Activated CD4-positive, alpha-beta T cell treated with anti-CD3 and anti-CD28 coated beads, Interleukin-2, amount 50 U/mL, for 48 hours (primary cell): Measurements from ENCODE around the gene MMD.
"Not testable (repeated sequence)": the region's sequence is repeated elsewhere in the genome, so short reads cannot be mapped to it uniquely, and the experiment has no call there.

Experiments
- DNase-seq, 2 experiments: peaks; one replicate each; pipeline ENCODE4 v3.0.0-alpha.2; 2020

Gene MMD

DNA sequence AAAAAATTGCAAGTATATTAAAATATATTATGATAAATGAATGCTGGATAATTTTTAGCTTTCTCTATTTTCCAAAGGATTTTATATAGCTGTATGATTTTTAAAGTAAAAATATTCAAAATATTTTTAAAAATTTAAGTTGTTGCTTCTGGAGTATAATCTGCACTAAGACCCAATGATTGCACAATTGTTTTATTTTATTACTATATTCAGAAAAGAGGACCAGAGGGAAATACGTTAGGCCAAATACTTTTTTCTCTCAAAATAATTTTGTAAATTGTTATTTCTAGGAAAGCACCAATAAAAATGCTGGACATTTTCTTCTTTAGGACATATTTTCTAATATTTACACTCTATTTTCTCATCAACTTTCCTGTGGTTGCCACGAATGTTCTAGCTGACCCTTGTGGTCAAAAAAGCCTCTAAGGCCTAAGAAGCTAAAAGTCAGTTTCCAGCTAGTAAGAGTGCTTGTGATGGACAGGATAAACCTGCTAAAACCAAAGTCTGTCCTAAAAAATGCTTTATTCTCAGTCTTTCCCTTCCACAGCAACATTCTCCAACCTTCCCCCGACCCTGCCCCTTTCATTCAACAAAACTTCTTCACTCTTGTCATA, 31.2 kb downstream of the MMD start:
- no peak for DNase-seq

DNA sequence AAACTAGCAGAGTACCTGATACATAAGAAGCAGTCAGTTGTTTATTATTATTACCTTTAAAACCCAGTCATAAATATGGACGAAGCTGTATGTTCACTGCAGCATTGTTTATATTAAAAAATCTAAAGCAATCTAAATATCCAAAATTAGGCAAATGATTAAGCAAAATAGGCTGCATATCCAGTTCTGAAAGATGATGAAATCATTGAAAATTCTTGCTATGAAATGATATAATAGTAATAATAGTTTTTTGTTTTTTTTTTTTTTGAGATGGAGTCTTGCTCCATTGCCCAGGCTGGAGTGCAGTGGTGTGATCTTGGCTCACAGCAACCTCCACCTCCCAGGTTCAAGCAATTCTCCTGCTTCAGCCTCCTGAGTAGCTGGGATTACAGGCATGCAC, 31.9 kb downstream of the MMD start:
- not testable (repeated sequence) for DNase-seq

DNA sequence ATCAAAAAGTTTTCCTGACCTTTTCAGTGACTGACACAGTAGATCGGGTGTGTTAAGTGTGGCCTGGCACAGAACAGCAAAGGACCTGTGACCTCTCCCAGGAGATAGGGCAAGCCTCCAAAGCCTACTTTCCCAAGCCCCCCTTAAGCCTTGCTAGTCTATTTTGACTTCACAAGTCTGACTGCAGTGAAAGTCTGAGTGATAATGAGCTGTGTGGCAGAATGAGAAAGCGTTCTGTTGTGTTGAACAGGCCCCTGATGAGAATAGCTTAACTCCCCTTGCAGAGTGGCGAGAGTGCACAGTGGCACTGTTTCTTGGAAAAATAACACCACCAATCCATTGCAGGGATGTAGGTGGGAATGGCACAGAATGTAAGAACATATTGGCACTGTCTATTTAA, 32.8 kb downstream of the MMD start:
- no peak for DNase-seq

DNA sequence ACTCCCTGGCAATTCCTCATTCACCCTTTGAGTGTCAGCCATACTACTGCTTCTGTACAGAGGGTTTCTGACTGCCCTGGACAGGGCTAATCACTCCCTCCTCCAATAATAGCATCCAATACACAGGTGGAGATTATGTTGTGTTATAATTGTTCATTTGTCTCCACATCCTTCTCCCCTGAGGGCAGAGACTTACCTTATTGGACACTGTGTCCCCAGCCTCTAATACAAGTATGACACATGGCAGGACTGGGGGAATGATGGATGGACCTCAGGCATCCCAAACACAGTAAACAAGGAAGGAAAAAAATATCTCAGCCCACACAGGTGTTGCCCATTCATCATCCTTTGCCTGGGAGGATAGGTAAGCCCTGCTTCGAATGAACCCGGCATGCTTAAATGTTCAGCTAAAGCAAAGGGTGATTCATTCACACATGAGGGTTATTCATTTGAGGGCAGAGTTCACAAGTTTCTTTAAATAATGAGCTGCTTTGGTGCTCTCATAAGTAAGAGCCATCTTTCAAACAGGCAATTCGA, 34.8 kb downstream of the MMD start:
- DNase-seq = no peak

DNA sequence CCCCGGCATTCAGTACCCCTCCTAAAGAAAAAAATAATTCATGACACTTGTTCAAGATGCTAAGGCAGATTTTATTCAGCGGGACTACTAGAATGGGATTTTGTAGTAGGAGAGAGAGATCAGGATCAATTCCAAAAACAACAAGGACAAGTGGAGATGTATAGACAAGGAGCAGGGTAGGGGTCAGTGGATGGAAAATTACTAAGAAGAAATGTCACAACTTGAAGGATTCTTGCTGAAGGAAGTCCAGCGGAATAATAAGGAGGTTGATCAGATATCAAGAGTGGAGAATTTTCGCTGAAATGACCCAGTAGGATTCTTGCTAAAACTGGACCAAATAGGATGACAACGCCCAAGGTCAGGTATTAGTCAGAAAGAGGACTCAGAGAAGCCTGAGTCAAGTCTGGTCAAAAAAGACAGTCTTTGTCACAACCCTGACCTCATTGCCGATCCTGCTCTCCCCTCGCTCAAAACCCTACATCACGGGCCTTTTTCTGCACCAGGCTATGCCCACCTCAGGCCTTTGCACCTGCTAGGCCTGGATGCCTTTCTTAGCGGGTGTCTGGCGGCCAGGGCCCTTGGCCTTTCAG, 36.9 kb downstream of the MMD start:
- DNase-seq = no peak

DNA sequence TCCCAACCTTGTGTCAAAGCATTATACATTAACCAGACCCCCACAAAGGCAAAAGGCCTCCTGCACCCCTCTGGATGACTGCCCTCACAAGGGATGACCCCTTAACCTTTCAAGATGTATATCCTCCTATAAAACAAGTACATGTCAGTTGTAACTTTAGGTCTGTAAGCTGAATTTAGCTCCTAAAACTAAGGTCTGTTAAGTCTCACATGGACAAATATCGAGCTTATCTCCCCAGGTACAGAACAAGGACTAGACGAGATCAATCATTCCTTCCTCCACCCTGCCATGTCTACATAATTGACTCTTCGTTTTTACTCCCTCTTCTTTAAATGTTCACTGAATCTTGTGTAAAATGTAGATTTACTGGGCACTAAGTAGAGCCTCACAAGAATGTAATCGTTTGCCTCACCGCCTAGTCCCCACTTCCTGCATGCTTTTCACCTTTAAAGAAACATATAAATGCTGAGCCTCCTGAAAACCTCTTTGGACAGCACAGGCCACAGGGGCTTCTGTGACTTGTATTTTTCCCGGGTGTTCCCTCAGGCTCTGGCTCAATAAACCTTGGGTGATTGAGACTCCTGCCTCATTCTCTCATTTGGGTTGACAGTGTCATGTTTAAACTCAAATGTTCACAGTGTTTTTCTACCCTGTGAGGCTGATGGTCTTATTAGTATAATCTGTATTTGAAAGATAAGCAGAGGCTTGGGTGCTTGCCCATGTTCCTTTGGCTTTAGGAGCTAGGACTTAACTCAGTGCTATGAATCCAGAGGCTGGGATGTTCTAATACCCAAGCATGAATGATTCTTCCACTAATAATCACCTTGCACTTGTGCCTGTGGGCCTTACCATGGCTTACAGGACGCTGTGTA, 37.6 kb downstream of the MMD start:
- no peak for DNase-seq

DNA sequence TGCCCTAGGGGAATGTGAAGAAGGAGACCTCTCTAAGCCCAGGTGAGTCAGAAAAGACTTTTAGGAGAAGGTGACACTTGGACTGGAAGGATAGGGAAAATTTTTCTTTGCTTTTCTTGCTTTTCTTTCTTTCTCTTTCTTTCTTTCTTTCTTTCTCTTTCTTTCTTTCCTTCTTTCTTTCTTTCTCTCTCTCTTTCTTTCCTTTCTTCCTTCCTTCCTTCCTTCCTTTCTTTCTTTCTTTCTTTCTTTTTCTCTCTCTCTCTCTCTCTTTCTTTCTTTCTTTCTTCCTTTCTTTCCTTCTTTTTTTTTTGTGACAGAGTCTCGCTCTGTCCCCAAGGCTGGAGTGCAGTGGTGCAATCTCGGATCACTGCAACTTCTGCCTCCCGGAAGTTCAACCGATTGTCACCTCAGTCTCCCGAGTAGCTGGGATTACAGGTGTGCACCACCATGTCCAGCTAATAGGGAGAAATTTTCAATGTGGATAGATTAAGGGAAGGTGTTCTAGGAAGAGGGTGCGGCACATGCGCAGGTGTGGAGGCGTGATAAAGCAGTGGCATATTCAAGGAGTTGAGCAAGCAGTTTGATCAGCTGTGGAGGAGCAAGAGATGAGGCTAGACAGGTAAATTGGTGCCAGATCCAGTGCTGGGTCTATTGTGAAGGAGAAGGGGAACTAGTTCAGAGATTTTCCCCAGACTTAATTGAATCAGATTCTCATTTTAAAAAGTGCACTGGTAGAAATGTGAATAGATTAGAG, 40.4 kb downstream of the MMD start:
- no peak for DNase-seq

DNA sequence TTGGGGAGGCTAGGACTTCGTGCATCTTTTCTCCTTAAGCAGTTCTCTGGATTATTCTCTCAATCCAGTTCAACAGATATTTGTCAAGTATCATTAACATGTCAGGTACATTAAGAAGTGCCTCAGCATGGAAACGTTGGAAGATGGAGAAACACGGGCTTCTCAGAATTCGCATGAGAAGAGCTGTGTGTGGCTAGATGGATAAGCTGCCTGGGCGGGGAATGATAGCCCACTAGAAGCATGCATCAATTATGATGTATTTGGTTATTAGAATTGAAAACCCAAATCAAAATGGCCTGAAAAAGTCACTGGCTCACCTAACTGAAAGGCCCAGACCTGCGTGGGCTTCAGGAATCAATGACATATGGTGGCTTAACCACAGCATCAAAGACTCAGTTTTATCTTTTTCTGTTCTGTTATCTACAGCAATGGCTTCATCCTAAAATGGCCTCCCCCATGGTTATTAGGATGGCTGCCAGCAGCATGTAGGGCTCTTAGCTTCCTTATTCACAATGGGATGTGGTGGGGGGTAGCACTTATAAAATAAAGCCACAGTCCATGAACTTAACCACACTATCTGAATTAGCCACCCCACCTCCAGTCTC, 43.9 kb downstream of the MMD start:
- no peak for DNase-seq

DNA sequence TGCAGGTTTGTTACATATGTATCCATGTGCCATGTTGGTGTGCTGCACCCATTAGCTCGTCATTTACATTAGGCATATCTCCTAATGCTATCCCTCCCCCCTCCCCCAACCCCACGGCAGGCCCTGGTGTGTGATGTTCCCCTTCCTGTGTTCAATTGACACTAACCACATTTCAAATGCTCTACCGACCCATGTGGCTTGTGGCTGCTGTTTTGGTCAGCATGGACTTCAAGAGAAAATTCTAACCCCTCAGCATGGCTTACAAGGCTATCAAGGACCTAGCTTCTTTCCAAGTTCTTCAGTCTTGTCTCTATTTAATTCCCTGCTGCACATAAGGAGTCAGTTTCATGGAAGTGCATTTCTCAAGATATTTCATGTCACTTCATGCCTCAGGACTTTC, 52.9 kb downstream of the MMD start:
- no peak for DNase-seq

DNA sequence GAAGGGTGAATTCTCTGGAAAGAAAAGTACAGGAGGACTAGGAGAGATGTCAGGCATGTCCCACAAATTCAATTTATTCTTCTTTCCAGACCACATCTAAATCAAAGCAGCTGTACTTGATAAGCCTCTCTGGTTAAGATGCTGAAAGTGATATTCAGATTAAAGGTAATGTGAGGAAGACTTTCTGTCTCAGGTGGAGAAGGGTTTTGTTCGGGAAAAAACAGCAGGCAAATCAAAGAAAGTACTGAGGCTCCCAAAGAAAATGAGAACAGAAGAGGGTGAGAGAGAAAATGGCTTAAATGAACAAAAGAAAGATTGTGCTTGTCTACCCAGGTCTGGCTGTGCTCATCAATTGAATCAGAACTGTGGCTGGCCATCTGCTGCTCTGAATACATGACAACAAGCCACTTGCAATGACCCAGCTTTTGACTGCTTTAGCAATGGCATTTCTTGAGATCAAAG, 55.6 kb downstream of the MMD start:
- DNase-seq = no peak

DNA sequence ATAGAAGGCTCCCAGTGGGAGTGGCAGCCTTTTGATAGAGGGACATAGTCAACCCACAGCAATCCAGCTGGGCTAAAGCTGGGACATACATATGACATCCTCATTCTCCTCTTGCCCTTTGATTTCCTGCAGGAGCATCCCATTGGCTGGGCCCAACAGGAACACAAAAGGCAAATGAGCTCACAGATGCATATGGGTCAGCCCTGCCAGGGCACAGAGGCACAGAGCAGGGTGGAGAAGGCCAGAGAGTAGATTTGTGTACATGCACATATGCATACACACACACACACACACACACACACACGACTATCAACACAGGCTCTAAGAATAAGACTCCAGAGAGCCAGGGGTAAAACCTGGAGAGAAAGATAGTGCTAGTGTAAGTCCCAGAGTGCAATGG, 58.6 kb downstream of the MMD start:
- no peak for DNase-seq

DNA sequence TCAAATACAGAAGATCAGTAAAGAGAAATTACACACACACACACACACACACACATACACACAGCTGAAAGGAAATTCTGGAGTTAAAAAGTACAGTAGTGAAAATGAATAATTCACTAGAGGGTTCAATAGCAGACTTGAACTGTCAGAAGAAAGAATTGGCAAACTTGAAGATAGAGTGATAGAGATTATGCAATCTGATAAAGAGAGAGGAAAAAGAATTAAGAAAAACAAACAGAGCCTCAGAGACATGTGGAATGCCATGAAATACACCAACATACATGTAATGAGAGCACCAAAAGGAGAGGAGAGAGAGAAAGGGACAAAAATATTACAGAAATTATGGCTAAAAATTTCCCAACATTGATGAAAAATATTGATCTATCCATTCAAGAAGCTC, 60.7 kb downstream of the MMD start:
- no peak for DNase-seq

DNA sequence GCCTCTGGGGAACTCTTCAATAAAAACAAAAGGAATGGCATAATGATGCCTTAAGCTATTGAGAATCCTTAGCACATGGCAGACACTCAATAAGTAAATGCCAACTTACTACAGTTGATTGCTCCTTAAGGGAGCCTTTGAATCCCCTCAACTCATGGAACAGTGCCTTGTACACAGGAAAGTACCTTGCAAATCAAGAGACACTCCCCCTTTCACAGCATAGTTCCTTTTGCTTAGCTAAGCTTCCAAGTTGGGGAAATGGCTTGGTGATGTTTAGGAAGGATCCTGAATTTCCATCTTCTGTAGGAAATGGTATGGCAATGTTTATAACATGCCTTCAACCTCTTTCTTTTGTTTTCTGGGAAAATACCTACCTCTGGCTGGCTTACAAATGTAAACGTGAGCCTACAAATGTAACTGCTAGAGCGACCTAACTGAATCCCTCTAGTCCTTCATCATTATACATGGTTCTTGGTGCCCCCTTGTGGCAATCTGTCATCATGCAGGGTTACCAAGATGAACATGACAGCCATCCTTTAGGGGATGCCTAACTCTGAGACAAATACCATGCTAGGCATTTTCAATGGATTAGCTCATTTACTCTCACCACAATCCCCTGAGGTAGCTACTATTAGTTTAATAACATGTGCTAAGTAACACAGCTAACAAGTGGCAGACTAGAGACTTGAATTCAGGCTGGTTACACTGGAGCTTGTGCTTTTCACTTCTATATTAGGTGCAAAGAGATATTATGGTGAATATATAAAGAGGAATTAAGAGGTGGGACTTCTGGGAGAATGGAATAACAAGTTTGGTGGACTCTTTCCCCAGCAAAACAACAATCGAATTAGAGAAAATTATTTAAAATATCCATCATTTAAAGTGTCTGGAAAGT, 65.0 kb downstream of the MMD start:
- DNase-seq = peak; percentile 77 to 83

DNA sequence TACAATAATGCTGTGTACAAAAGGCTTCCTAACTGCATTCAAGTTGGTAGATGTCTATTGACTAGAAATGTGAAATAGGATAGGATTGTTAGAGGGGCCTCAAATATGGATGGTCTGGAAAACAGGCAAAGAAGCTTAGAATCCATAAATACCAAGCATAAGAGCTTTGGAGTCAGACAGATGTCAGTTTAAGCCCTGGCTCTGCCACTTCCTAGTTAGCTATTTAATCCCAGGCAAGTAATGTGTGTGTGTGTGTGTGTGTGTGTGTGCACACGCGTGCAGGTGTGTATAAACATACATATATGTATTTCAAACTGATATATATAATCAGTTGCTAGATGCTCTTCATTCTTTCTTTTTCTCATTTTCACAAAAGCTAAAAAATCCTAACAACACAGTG, 66.7 kb downstream of the MMD start:
- no peak for DNase-seq

DNA sequence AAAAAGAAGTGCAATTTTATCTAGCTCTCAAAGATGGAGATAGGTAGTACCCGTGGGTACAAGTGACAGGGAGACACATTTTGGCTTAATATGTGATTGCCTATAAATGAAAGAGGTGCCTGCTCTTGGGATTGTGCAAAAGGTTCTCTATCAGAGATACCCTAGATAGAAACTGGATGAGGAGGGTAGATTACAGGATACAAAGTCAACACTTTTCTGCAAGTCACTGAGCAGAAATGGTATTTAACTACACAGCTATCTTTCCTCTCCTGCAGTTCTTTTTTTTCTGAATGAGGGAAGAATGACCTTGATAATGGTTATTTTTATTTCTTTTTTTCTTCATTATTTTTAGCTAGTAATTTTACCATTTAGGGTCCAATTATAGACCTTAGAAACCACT, 67.6 kb downstream of the MMD start:
- DNase-seq = no peak

DNA sequence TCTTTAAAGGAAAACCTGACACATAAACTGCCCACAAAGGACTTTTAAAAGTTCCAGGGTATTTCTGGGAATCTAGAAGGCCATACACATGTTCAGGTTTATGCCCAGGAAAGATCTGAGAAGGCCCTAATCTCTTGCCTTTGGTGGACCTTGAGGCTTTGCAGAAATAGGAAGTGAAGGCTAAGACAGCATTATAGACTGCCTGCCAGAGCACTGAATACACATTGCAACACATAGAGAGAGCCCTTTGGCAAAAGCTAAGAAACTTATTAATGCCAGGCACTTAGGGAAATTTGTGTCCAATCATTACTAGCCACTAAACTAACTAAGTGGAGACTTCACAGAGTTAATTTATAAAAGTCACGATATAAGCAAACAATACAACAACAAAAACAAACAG, 70.4 kb downstream of the MMD start:
- DNase-seq = no peak

DNA sequence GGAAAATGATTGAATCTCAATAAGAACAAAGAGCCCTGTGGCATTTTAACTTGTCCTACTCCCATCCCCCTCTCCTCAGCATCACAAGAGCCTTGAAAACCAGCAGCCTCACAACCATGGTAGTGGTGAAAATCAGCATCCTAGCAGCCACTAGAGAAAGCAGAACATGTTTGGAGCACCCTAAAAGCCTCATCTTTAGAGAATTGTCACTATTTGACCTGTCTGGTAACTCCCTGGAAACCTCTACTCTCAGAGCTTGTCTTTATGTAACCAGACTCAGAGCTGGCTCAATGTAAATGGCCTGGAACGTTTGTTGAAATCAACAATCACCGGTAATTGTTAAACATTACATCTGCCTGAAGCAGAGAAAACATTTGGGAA, 70.8 kb downstream of the MMD start:
- DNase-seq = no peak

DNA sequence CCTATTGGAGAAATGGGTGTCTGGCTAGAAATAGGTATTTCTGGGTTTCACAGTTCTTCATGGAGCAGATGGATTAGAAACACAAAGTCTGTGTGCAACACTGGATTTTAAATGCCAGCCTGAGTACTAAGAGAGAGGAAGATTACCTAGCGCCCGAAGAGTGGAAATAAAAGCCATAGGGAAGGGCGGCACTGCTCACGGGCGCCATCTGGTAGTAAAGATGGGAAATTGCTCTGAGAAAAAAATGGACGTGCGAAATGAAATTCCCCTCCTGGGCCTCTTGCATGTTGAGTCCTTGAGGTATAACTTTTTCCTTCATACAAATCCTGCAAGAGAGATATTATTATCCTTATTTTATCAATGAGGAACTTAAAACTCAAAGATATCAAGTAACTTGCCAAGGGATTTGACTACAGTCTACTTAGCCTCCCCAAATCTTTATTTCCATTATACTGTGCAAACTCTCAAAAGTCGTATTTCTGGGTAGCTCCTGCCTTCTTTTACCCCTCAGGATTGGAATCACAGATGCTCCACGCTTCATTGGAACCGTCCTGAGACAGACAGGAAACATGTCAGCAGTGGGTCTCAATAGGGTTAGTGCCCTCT, 72.8 kb downstream of the MMD start:
- DNase-seq = peak; percentile 31 to 48

DNA sequence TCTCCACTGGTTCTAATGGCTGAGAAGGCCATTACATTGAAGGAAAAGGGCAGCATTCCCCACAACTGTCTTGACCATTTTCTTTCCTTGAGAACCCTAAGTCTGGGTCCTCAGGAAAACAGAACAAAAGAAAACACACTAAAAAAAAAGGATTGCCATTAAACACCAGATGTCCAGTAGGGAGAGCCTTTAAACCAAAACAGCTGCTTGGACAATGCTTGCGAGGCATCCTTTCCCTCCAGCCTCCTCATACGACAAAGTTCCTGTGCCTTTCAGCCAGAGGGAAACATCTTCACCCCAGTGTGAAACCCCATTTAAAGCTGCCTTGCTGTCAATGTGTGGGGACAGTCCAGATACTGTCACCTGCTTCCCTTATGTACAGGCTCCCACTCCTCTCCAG, 74.3 kb downstream of the MMD start:
- no peak for DNase-seq

DNA sequence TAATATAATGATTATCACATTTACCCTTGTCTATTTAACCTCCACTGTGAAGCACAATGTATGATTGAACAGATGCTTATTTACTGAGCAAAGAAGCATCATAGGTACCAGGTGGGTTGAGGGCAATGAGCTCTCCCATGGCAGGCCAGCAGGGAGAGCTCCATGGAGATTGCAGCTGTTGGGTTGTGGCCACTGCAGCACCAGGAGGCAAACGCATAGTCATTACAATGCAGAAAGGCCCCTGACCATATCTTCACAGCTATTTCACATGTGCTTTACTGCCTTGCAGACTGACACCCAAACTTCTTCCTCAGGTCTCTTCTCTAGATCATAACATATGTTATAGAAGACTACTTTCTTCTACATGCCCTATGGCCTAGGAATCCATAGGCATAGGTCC, 75.0 kb downstream of the MMD start:
- DNase-seq = no peak

DNA sequence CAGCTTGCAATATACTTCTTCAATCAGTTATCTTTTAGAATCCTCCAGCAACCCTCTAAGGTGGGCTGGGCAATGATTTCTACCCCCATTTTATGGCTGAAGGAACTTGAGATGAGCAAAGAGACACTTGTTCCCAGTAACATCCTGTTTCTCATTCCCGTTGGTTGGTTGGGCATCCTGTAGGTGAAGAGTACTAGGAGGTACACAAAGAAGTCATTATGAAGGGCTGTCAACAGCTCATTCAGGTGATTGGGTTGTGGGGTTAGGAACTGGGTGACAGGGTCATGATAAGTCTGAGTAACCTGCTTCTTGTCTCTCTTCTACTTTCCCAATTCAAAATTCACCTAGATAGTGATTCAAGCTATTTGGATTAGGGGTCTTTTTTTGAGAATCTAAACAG, 76.5 kb downstream of the MMD start:
- no peak for DNase-seq
